Effector memory CD4-positive, alpha-beta T cell (primary cell): ENCODE data around the gene DYSF.
"Not testable (repeated sequence)": the region's sequence is repeated elsewhere in the genome, so short reads cannot be mapped to it uniquely, and the experiment has no call there.

Source experiments
- DNase-seq, 3 donors: peaks; one replicate each; pipeline ENCODE4 v3.0.0-alpha.2; 2020
- H3K27ac ChIP-seq: 2 replicates; pipeline ENCODE4 v1.7.0; 2013; ENCODE audit warnings: mild to moderate bottlenecking, low read length, moderate library complexity; ENCODE audit not compliant: insufficient read depth, poor library complexity, severe bottlenecking
- H3K27me3 ChIP-seq: replicated peaks from 2 replicates; pipeline ENCODE4 v1.7.0; 2013; ENCODE audit warnings: mild to moderate bottlenecking, low read length; ENCODE audit not compliant: insufficient read depth, control insufficient read depth, poor library complexity, severe bottlenecking
- H3K36me3 ChIP-seq: 2 replicates; pipeline ENCODE4 v1.7.0; 2013; ENCODE audit warnings: mild to moderate bottlenecking, low read length, moderate library complexity; ENCODE audit not compliant: control insufficient read depth, insufficient read depth
- H3K4me1 ChIP-seq: 2 replicates; pipeline ENCODE4 v1.7.0; 2013; ENCODE audit warnings: low read length, mild to moderate bottlenecking; ENCODE audit not compliant: control insufficient read depth, insufficient read depth, poor library complexity, severe bottlenecking
- H3K4me3 ChIP-seq: 2 replicates; pipeline ENCODE4 v1.7.0; 2013; ENCODE audit warnings: low read length, low read depth, mild to moderate bottlenecking; ENCODE audit not compliant: insufficient read depth, poor library complexity, severe bottlenecking
- H3K9me3 ChIP-seq: 2 replicates; pipeline ENCODE4 v1.7.0; 2013; ENCODE audit warnings: mild to moderate bottlenecking, low read length, moderate library complexity; ENCODE audit not compliant: control insufficient read depth

DYSF gene

GRCh38 chr2:71479261-71479660 lies 25.9 kb downstream of the DYSF start:
- no peak overlapping the region for H3K27ac ChIP-seq
- no peak for DNase-seq

GRCh38 chr2:71481111-71481510 lies 27.8 kb downstream of the DYSF start:
- H3K27me3 ChIP-seq, result no peaks in the 10 kb centered on the region
- no peak overlapping the region for H3K27ac ChIP-seq
- H3K9me3 ChIP-seq, result no peaks in the 10 kb centered on the region
- H3K36me3 ChIP-seq, result no peaks in the 10 kb centered on the region
- no peaks in the 10 kb centered on the region for H3K4me1 ChIP-seq
- DNase-seq, result no peak
- no peak overlapping the region for H3K4me3 ChIP-seq

More at GRCh38 chr2:71479261-71479660, 25.9 kb downstream of the DYSF start:
- Histone ChIP-seq H3K27me3 (no peaks in the 10 kb centered on the region), H3K4me1 (no peaks in the 10 kb centered on the region), H3K4me3 (no peak overlapping the region), H3K36me3 (no peaks in the 10 kb centered on the region), H3K9me3 (no peaks in the 10 kb centered on the region)

- Histone ChIP-seq H3K9me3 (no peaks in the 10 kb centered on the region), H3K27ac (no peak overlapping the region), H3K36me3 (no peaks in the 10 kb centered on the region), H3K27me3 (no peaks in the 10 kb centered on the region), H3K4me3 (no peak overlapping the region), H3K4me1 (no peaks in the 10 kb centered on the region)
- no peak for DNase-seq
Observed at GRCh38 chr2:71482055-71482454, 28.7 kb downstream of the DYSF start.

GRCh38 chr2:71483246-71483645 lies 29.9 kb downstream of the DYSF start:
- Histone ChIP-seq H3K9me3 (no peaks in the 10 kb centered on the region), H3K4me1 (no peaks in the 10 kb centered on the region), H3K27ac (no peak overlapping the region), H3K4me3 (no peak overlapping the region), H3K27me3 (no peaks in the 10 kb centered on the region), H3K36me3 (no peaks in the 10 kb centered on the region)
- no peak for DNase-seq

- Histone ChIP-seq H3K4me1 (no peaks in the 10 kb centered on the region), H3K36me3 (no peaks in the 10 kb centered on the region), H3K9me3 (no peaks in the 10 kb centered on the region), H3K27me3 (no peaks in the 10 kb centered on the region), H3K27ac (no peak overlapping the region), H3K4me3 (no peak overlapping the region)
- DNase-seq, result no peak
Observed at GRCh38 chr2:71484354-71484753, 31.0 kb downstream of the DYSF start.

- Histone ChIP-seq H3K9me3 (no peaks in the 10 kb centered on the region), H3K27me3 (no peaks in the 10 kb centered on the region), H3K27ac (no peak overlapping the region), H3K4me3 (no peak overlapping the region), H3K36me3 (no peaks in the 10 kb centered on the region), H3K4me1 (no peaks in the 10 kb centered on the region)
- DNase-seq, result no peak
Observed at GRCh38 chr2:71486881-71487640, 33.7 kb downstream of the DYSF start.

GRCh38 chr2:71491551-71491950 lies 38.2 kb downstream of the DYSF start:
- not testable (repeated sequence) for H3K27ac ChIP-seq, H3K4me3 ChIP-seq

GRCh38 chr2:71492112-71492511 lies 38.8 kb downstream of the DYSF start:
- no peaks in the 10 kb centered on the region for H3K9me3 ChIP-seq
- H3K27ac ChIP-seq, result no peak overlapping the region
- no peaks in the 10 kb centered on the region for H3K27me3 ChIP-seq
- no peaks in the 10 kb centered on the region for H3K4me1 ChIP-seq
- no peak for DNase-seq
- no peak overlapping the region for H3K4me3 ChIP-seq
- H3K36me3 ChIP-seq, result no peaks in the 10 kb centered on the region

More at GRCh38 chr2:71491551-71491950, 38.2 kb downstream of the DYSF start:
- H3K36me3 ChIP-seq, H3K9me3 ChIP-seq, DNase-seq, H3K27me3 ChIP-seq, H3K4me1 ChIP-seq: not testable (repeated sequence)

- Histone ChIP-seq H3K27ac (no peak overlapping the region), H3K9me3 (no peaks in the 10 kb centered on the region), H3K4me3 (no peak overlapping the region), H3K36me3 (no peaks in the 10 kb centered on the region), H3K4me1 (no peaks in the 10 kb centered on the region), H3K27me3 (no peaks in the 10 kb centered on the region)
- no peak for DNase-seq
Observed at GRCh38 chr2:71494091-71494490, 40.7 kb downstream of the DYSF start.

GRCh38 chr2:71494523-71495155 lies 41.3 kb downstream of the DYSF start:
- H3K4me1 ChIP-seq, result no peaks in the 10 kb centered on the region
- H3K36me3 ChIP-seq, result no peaks in the 10 kb centered on the region

More at GRCh38 chr2:71494523-71495155, 41.3 kb downstream of the DYSF start:
- no peaks in the 10 kb centered on the region for H3K9me3 ChIP-seq
- no peaks in the 10 kb centered on the region for H3K27me3 ChIP-seq
- DNase-seq, result no peak
- no peak overlapping the region for H3K27ac ChIP-seq
- no peak overlapping the region for H3K4me3 ChIP-seq
